GM12878 (cell line): ENCODE data around the gene AEBP2. TPM values are rescaled to one million over a fixed set of nuclear protein-coding genes. Genes with fewer than 3 reads are reported as not detected.

Source experiments
- ATAC-seq: fragments of 200-7000 bp; cut with Tn5 transposase; 3 replicates; pipeline ENCODE4 v1.9.1; 2020; ENCODE audit warnings: mild to moderate bottlenecking, moderate library complexity
- BruUV-seq: library from RNA; stranded (reverse); fragments of 400-500 nt; replicated peaks from 2 replicates; lab custom pipeline; 2021; lab: Mats Ljungman, UMichigan
- CTCF ChIA-PET: fragments of 300-600 bp; sonication (Branson Sonifier 250); formaldehyde crosslinking; extraction: SDS; loops from one replicate; lab custom pipeline; 2021; ENCODE audit warnings: inconsistent platforms; lab: Yijun Ruan, JAX
- POLR2A ChIA-PET: fragments of 350-600 bp; formaldehyde crosslinking; extraction: SDS; loops from one replicate; lab custom pipeline; 2021; ENCODE audit warnings: inconsistent platforms; lab: Charles Lee
- RAD21 ChIA-PET: fragments of 300-600 bp; sonication (Branson Sonifier 250); formaldehyde crosslinking; loops from one replicate; lab custom pipeline; 2023; ENCODE audit warnings: antibody characterized with exemption; ENCODE audit not compliant: unreplicated experiment; lab: Charles Lee
- SMC1A ChIA-PET: fragments of 300-600 bp; sonication (Branson Sonifier 250); formaldehyde crosslinking; loops from one replicate; lab custom pipeline; 2023; ENCODE audit not compliant: unreplicated experiment, uncharacterized antibody; lab: Charles Lee
- DNase-seq: peaks from one replicate; pipeline ENCODE4 v3.0.0-alpha.2; 2011; ENCODE audit warnings: low read depth, low spot score
- FAIRE-seq: peaks from 3 replicates; lab custom pipeline; 2011; peaks lifted over from hg19 to GRCh38; lab: Jason Lieb, UNC
- H2AFZ ChIP-seq: 2 replicates; pipeline ENCODE4 v1.6.0; 2011; ENCODE audit warnings: low read depth, low read length, control low read depth; ENCODE audit not compliant: control insufficient read depth
- H3K27ac ChIP-seq: 2 replicates; pipeline ENCODE4 v1.5.1; 2011; ENCODE audit warnings: control low read depth; ENCODE audit not compliant: control insufficient read depth, insufficient read depth
- H3K27me3 ChIP-seq, 2 experiments: replicated peaks in 1 of 2; 2 replicates each; pipeline versions ENCODE4 v1.6.0 to v1.6.1; 2011; ENCODE audit warnings: low read length in 1 of 2; ENCODE audit not compliant: control insufficient read depth in 2 of 2, insufficient read depth in 2 of 2
- H3K36me3 ChIP-seq, 2 experiments: 2 replicates each; pipeline ENCODE4 v1.5.1; 2011; ENCODE audit warnings: low read length in 1 of 2; ENCODE audit not compliant: control insufficient read depth in 2 of 2, insufficient read depth in 2 of 2
- H3K4me1 ChIP-seq: 2 replicates; pipeline ENCODE4 v1.6.1; 2011; ENCODE audit warnings: mild to moderate bottlenecking, low read length, moderate library complexity, mixed read lengths; ENCODE audit not compliant: control insufficient read depth, insufficient read depth
- H3K4me2 ChIP-seq: 2 replicates; pipeline ENCODE4 v1.6.0; 2011; ENCODE audit warnings: control low read depth; ENCODE audit not compliant: control insufficient read depth, insufficient read depth
- H3K4me3 ChIP-seq: fragments of 200-600 bp; sonication (generic); 2 replicates; pipeline ENCODE4 v1.5.1; 2016
- H3K79me2 ChIP-seq: 2 replicates; pipeline ENCODE4 v1.6.0; 2011; ENCODE audit warnings: low read length; ENCODE audit not compliant: control insufficient read depth, insufficient read depth
- H3K9ac ChIP-seq: 2 replicates; pipeline ENCODE4 v1.8.0; 2011; ENCODE audit warnings: low read length, control low read depth, mixed read lengths; ENCODE audit not compliant: control insufficient read depth, insufficient read depth
- H3K9me3 ChIP-seq: replicated peaks from 3 replicates; pipeline ENCODE4 v1.5.1; 2011; ENCODE audit warnings: mild to moderate bottlenecking, low read length; ENCODE audit not compliant: control insufficient read depth, insufficient read depth
- H4K20me1 ChIP-seq: 2 replicates; pipeline ENCODE4 v1.6.0; 2011; ENCODE audit not compliant: control insufficient read depth, insufficient read depth
- ASH2L ChIP-seq: fragments of 300-600, 200-600 bp; sonication (generic); IDR thresholded peaks from 2 replicates; pipeline ENCODE4 v1.6.1; 2017; ENCODE audit warnings: low read depth, mild to moderate bottlenecking, borderline replicate concordance
- BACH1 ChIP-seq: fragments of 450-650 bp; IDR thresholded peaks from 2 replicates; pipeline ENCODE4 v1.6.1; 2017; ENCODE audit warnings: mild to moderate bottlenecking, borderline replicate concordance
- BCL11A ChIP-seq: IDR thresholded peaks from 2 replicates; pipeline ENCODE4 v1.6.1; 2011; ENCODE audit warnings: low read depth, low read length
- HDGF ChIP-seq: fragments of 450-650 bp; IDR thresholded peaks from 2 replicates; pipeline ENCODE4 v1.6.1; 2016; ENCODE audit warnings: antibody characterized with exemption
- IKZF2 ChIP-seq, 2 experiments: fragments of 450-650 bp; IDR thresholded peaks; 2 replicates each; pipeline ENCODE4 v1.6.1; 2017; ENCODE audit warnings: mild to moderate bottlenecking in 2 of 2, moderate library complexity in 2 of 2
- SREBF1 ChIP-seq: IDR thresholded peaks from 2 replicates; pipeline ENCODE4 v1.6.1; 2012; ENCODE audit warnings: mild to moderate bottlenecking, low read length
- TCF7 ChIP-seq: IDR thresholded peaks from 2 replicates; pipeline ENCODE4 v1.6.1; 2014; ENCODE audit warnings: antibody characterized with exemption, borderline replicate concordance
- WGBS: methylation state at CpG from one replicate; pipeline ENCODE4 v1.1.6; 2016; ENCODE audit warnings: low lambda C conversion rate; ENCODE audit not compliant: insufficient replicate concordance, insufficient coverage; ENCODE audit errors: missing lambda C conversion rate; 5-methylcytosine and 5-hydroxymethylcytosine counted together
- in situ Hi-C: fragments of 300-500 bp; cut with MboI; formaldehyde crosslinking; loops from 9 replicates; pipeline ENCODE4 v1.14.3; 2018; ENCODE audit warnings: mixed read lengths
- intact Hi-C: fragments of 100-400 bp; cut with micrococcal nuclease; formaldehyde crosslinking; loops from one replicate; pipeline ENCODE4 v1.14.2; 2022; ENCODE audit not compliant: unreplicated experiment
- polyA plus RNA-seq, 11 experiments: library from polyadenylated mRNA; depleted of rRNA in 4 of 11; unstranded in 6 of 11; stranded (reverse) in 5 of 11; fragments of >200 nt; fragmentation: Nextera tagmentation in 4 of 11; fragmentation: Illumina TruSeq in 1 of 11; extraction: Ambion mirVana in 4 of 11; extraction: Trizol in 1 of 11; gene quantifications; 1 replicate in 1 of 11; 2 replicates in 10 of 11; pipeline versions ENCODE4 v1.2.1 to v1.2.3, GENCODE V29; 2011 to 2016; ENCODE audit warnings: inconsistent platforms in 2 of 11, missing spikeins in 2 of 11, low read depth in 1 of 11
- total RNA-seq, 4 experiments: library from RNA; depleted of rRNA in 3 of 4; stranded (reverse); fragments of >200 nt in 3 of 4; fragmentation: Illumina TruSeq in 1 of 4; extraction: Trizol in 1 of 4; gene quantifications; 2 replicates each; pipeline versions ENCODE4 v1.2.1 to v1.2.3, GENCODE V29; 2013 to 2021
- TF ChIP-seq, protein P1 (sequence below): IDR thresholded peaks from 2 replicates; pipeline ENCODE4 v1.6.1; 2012; ENCODE audit warnings: improper control_type of control experiment, low read depth, low read length; ENCODE audit not compliant: insufficient replicate concordance

The AEBP2 gene
- total and polyA plus RNA-seq, 10 of the 15 experiments (the other 5 are each of a cell fraction or from before 2014, with no cell fraction given): 17.6 to 126 (median 44.8) TPM

DNA sequence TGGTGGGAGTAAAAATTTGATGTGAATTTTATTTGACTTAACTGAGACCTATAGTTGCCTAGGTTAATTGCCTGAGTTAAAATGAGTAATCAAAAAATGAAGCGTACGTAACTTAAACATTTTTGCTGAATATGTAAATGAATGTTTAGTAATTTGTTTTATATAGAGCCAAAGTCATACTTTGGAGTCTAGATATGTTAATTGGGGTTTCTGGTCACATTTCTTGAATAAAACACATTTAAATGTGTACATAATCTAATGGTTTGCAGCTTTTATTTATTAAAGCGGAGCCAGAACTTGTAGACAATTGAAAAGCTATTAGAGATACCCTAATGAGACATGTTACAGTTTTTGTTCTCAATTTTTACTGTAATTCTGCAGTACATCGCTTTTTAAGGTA is 71.2 kb downstream of the AEBP2 start:
- intact Hi-C loops: no loop called here
- ChIA-PET CTCF (interaction anchor here (0.8 to 1.4 kb wide), 3 partner anchors 14 to 59 kb away, joined by 3 to 5 read pairs (median 3); no protein-coding TSS in a partner anchor), SMC1A (no interaction called here), POLR2A (interaction anchor here (0.6 kb wide), 1 partner anchor 91 kb away, joined by 5 read pairs; no protein-coding TSS in a partner anchor), RAD21 (no interaction called here)
- H3K36me3 ChIP-seq: peaks cover 0 to 2% of the 10 kb centered on the region in 2 experiments
- no peak overlapping the region for H3K9ac ChIP-seq
- no peaks in the 10 kb centered on the region for H3K9me3 ChIP-seq
- H3K4me2 ChIP-seq: no peak overlapping the region
- H3K79me2 ChIP-seq: peaks cover 8% of the 10 kb centered on the region
- no peak overlapping the region for H3K4me3 ChIP-seq
- FAIRE-seq (no peak), DNase-seq (no peak), ATAC-seq (no peak)
- no peak overlapping the region for H2AFZ ChIP-seq
- in situ Hi-C loops: no loop called here
- H3K4me1 ChIP-seq: no peaks in the 10 kb centered on the region; the same call in 1 of the 2 replicates
- no peaks in the 10 kb centered on the region for H3K27me3 ChIP-seq
- WGBS: 91% methylated on average over 4 of the region's 4 CpGs
- H4K20me1 ChIP-seq: no peaks in the 10 kb centered on the region; the same call in 1 of the 2 replicates
- H3K27ac ChIP-seq: no peak overlapping the region
- TF ChIP-seq SREBF1 (no peak), TCF7 (no peak), BACH1 (no peak), HDGF (no peak), IKZF2 (IDR thresholded peaks at IDR 0.05) (no peak), ASH2L (no peak), BCL11A (no peak)
- TF ChIP-seq, protein P1, sequence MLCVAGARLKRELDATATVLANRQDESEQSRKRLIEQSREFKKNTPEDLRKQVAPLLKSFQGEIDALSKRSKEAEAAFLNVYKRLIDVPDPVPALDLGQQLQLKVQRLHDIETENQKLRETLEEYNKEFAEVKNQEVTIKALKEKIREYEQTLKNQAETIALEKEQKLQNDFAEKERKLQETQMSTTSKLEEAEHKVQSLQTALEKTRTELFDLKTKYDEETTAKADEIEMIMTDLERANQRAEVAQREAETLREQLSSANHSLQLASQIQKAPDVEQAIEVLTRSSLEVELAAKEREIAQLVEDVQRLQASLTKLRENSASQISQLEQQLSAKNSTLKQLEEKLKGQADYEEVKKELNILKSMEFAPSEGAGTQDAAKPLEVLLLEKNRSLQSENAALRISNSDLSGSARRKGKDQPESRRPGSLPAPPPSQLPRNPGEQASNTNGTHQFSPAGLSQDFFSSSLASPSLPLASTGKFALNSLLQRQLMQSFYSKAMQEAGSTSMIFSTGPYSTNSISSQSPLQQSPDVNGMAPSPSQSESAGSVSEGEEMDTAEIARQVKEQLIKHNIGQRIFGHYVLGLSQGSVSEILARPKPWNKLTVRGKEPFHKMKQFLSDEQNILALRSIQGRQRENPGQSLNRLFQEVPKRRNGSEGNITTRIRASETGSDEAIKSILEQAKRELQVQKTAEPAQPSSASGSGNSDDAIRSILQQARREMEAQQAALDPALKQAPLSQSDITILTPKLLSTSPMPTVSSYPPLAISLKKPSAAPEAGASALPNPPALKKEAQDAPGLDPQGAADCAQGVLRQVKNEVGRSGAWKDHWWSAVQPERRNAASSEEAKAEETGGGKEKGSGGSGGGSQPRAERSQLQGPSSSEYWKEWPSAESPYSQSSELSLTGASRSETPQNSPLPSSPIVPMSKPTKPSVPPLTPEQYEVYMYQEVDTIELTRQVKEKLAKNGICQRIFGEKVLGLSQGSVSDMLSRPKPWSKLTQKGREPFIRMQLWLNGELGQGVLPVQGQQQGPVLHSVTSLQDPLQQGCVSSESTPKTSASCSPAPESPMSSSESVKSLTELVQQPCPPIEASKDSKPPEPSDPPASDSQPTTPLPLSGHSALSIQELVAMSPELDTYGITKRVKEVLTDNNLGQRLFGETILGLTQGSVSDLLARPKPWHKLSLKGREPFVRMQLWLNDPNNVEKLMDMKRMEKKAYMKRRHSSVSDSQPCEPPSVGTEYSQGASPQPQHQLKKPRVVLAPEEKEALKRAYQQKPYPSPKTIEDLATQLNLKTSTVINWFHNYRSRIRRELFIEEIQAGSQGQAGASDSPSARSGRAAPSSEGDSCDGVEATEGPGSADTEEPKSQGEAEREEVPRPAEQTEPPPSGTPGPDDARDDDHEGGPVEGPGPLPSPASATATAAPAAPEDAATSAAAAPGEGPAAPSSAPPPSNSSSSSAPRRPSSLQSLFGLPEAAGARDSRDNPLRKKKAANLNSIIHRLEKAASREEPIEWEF: no peak
- BruUV-seq: no TSS peak
